MM.1S (cell line): ENCODE data around the gene RNF224.

Experiments used
- DNase-seq: peaks from one replicate; pipeline ENCODE4 v3.0.0-alpha.2; 2015
- H2AFZ ChIP-seq: fragments of 300-600 bp; sonication (generic); 2 replicates; pipeline ENCODE4 v1.6.0; 2016; ENCODE audit warnings: antibody characterized with exemption, low read length
- H3F3A ChIP-seq: fragments of 300-600 bp; sonication (generic); 2 replicates; pipeline ENCODE4 v1.6.1; 2016; ENCODE audit warnings: mild to moderate bottlenecking, antibody characterized with exemption, low read length, moderate library complexity, mixed read lengths; ENCODE audit not compliant: insufficient read depth
- H3K27ac ChIP-seq: fragments of 300-600 bp; sonication (generic); 2 replicates; pipeline ENCODE4 v1.5.1; 2016; ENCODE audit warnings: mild to moderate bottlenecking, low read length
- H3K27me3 ChIP-seq: fragments of 300-600 bp; sonication (generic); replicated peaks from 2 replicates; pipeline ENCODE4 v1.6.0; 2016; ENCODE audit warnings: low read length; ENCODE audit not compliant: insufficient read depth
- H3K36me3 ChIP-seq: fragments of 300-600 bp; sonication (generic); replicated peaks from 2 replicates; pipeline ENCODE4 v1.6.1; 2016; ENCODE audit warnings: mild to moderate bottlenecking, low read length, mixed read lengths; ENCODE audit not compliant: insufficient read depth
- H3K4me1 ChIP-seq: fragments of 300-600 bp; sonication (generic); 2 replicates; pipeline ENCODE4 v1.6.1; 2016; ENCODE audit warnings: low read length, mixed read lengths
- H3K4me2 ChIP-seq: fragments of 300-600 bp; sonication (generic); 2 replicates; pipeline ENCODE4 v1.6.0; 2016; ENCODE audit warnings: low read depth, low read length
- H3K4me3 ChIP-seq: fragments of 300-600 bp; sonication (generic); 2 replicates; pipeline ENCODE4 v1.5.1; 2016; ENCODE audit warnings: low read length, mixed read lengths
- H3K79me2 ChIP-seq: fragments of 300-600 bp; sonication (generic); 2 replicates; pipeline ENCODE4 v1.6.1; 2016; ENCODE audit warnings: mixed run types, low read length, mixed read lengths
- H3K9ac ChIP-seq: fragments of 300-600 bp; sonication (generic); 2 replicates; pipeline ENCODE4 v1.6.1; 2016; ENCODE audit warnings: low read length, mixed read lengths
- H3K9me2 ChIP-seq: fragments of 300-600 bp; sonication (generic); replicated peaks from 2 replicates; pipeline ENCODE4 v1.6.1; 2016; ENCODE audit warnings: mild to moderate bottlenecking, low read length, mixed read lengths; ENCODE audit not compliant: insufficient read depth
- H3K9me3 ChIP-seq: fragments of 300-600 bp; sonication (generic); replicated peaks from 2 replicates; pipeline ENCODE4 v1.6.1; 2016; ENCODE audit warnings: mild to moderate bottlenecking, low read length, mixed read lengths; ENCODE audit not compliant: insufficient read depth
- H4K20me1 ChIP-seq: fragments of 300-600 bp; sonication (generic); 2 replicates; pipeline ENCODE4 v1.6.1; 2016; ENCODE audit warnings: mild to moderate bottlenecking, low read length, moderate library complexity, mixed read lengths; ENCODE audit not compliant: insufficient read depth
- CTCF ChIP-seq: fragments of 300-600 bp; sonication (generic); IDR thresholded peaks from 2 replicates; pipeline ENCODE4 v1.5.1; 2016; ENCODE audit warnings: antibody characterized with exemption, low read length, mixed read lengths
- EZH2 ChIP-seq: fragments of 300-600 bp; sonication (generic); optimal IDR thresholded peaks from 2 replicates; pipeline ENCODE3; 2017; ENCODE audit warnings: low read depth, mild to moderate bottlenecking, antibody characterized with exemption, low read length, mixed read lengths
- EZH2phosphoT487 ChIP-seq: fragments of 300-600 bp; sonication (generic); IDR thresholded peaks from 2 replicates; pipeline ENCODE4 v1.6.1; 2018; ENCODE audit warnings: antibody characterized with exemption, low read length

The RNF224 gene

DNA sequence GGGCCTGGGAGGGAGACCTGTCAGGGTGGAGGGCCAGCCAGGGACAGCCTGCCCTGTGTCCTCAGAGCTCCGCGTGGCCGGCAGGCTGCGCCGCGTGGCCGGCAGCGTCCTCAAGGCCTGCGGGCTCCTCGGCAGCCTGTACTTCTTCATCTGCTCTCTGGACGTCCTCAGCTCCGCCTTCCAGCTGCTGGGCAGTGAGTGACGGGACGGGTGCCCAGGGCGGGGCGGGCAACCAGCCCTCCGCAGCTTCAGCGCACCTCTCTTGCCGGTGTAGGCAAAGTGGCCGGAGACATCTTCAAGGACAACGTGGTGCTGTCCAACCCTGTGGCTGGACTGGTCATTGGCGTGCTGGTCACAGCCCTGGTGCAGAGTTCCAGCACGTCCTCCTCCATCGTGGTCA lies 5.2 kb downstream of the RNF224 start:
- Histone ChIP-seq H3K4me2 (no peak overlapping the region), H3K79me2 (no peaks in the 10 kb centered on the region), H3K27ac (no peak overlapping the region), H3K9me3 (no peaks in the 10 kb centered on the region), H3K9ac (no peak overlapping the region), H3K4me1 (peaks cover 9% of the 10 kb centered on the region; the same call in 1 of the 2 replicates), H3K27me3 (peaks cover 77% of the 10 kb centered on the region), H3K36me3 (no peaks in the 10 kb centered on the region), H3K4me3 (no peak overlapping the region), H3K9me2 (no peaks in the 10 kb centered on the region), H4K20me1 (no peaks in the 10 kb centered on the region), H3F3A (no peaks in the 10 kb centered on the region), H2AFZ (no peak overlapping the region)
- no peak for TF ChIP-seq CTCF
- TF ChIP-seq EZH2, result no peak
- TF ChIP-seq EZH2phosphoT487, result no peak
- DNase-seq, result no peak

GRCh38 chr9:137233143-137233980 lies 6.1 kb downstream of the RNF224 start:
- H3F3A ChIP-seq, result no peaks in the 10 kb centered on the region
- H3K27me3 ChIP-seq, result peaks cover 74% of the 10 kb centered on the region
- DNase-seq, result no peak
- H3K36me3 ChIP-seq, result no peaks in the 10 kb centered on the region
- TF ChIP-seq CTCF (no peak), EZH2 (no peak), EZH2phosphoT487 (no peak)
- no peak overlapping the region for H3K9ac ChIP-seq
- H3K4me1 ChIP-seq, result peaks cover 9% of the 10 kb centered on the region; the same call in 1 of the 2 replicates
- H2AFZ ChIP-seq, result no peak overlapping the region
- no peaks in the 10 kb centered on the region for H4K20me1 ChIP-seq
- no peak overlapping the region for H3K4me3 ChIP-seq
- H3K9me3 ChIP-seq, result no peaks in the 10 kb centered on the region
- H3K9me2 ChIP-seq, result no peaks in the 10 kb centered on the region
- H3K4me2 ChIP-seq, result no peak overlapping the region
- no peak overlapping the region for H3K27ac ChIP-seq
- no peaks in the 10 kb centered on the region for H3K79me2 ChIP-seq

- Histone ChIP-seq H3K9me3 (no peaks in the 10 kb centered on the region), H2AFZ (no peak overlapping the region), H3K4me1 (peaks cover 9% of the 10 kb centered on the region; the same call in 1 of the 2 replicates), H3K79me2 (peaks cover 7% of the 10 kb centered on the region), H3K9me2 (no peaks in the 10 kb centered on the region), H4K20me1 (no peaks in the 10 kb centered on the region), H3K4me3 (no peak overlapping the region), H3K36me3 (no peaks in the 10 kb centered on the region), H3K27ac (no peak overlapping the region), H3F3A (no peaks in the 10 kb centered on the region), H3K9ac (no peak overlapping the region), H3K4me2 (no peak overlapping the region), H3K27me3 (peaks cover 66% of the 10 kb centered on the region)
- TF ChIP-seq EZH2 (no peak), CTCF (no peak), EZH2phosphoT487 (no peak)
- DNase-seq, result no peak
Measured at GRCh38 chr9:137234055-137234697, 6.9 kb downstream of the RNF224 start.
